CD4-positive, alpha-beta T cell treated with Interleukin-6 for 4 hours (primary cell): ENCODE results near the gene DOC2A.

ENCODE experiments used
- DNase-seq: peaks from one replicate; pipeline ENCODE4 v3.0.0-alpha.2; 2020; ENCODE audit warnings: mixed read lengths

DOC2A gene

GRCh38 chr16:29987371-29988085 lies 23.3 kb downstream of the DOC2A start:
- DNase-seq: no peak

GRCh38 chr16:29986931-29987330 lies 23.9 kb downstream of the DOC2A start:
- no peak for DNase-seq

- DNase-seq: no peak
These were observed 24.6 kb downstream of the DOC2A start for GRCh38 chr16:29986231-29986630.

GRCh38 chr16:29985271-29985811 lies 25.5 kb downstream of the DOC2A start:
- no peak for DNase-seq

- DNase-seq: no peak
These were observed 26.1 kb downstream of the DOC2A start for GRCh38 chr16:29984764-29985147.

GRCh38 chr16:29984137-29984763 lies 26.6 kb downstream of the DOC2A start:
- no peak for DNase-seq

- no peak for DNase-seq
These were observed 27.2 kb downstream of the DOC2A start for GRCh38 chr16:29983420-29984136.

- DNase-seq: no peak
These were observed 28.0 kb downstream of the DOC2A start for GRCh38 chr16:29982560-29983419.

GRCh38 chr16:29978564-29979270 lies 32.1 kb downstream of the DOC2A start:
- no peak for DNase-seq

GRCh38 chr16:29978081-29978480 lies 32.7 kb downstream of the DOC2A start:
- no peak for DNase-seq

GRCh38 chr16:29977063-29977825 lies 33.6 kb downstream of the DOC2A start:
- DNase-seq: no peak

GRCh38 chr16:29975811-29976511 lies 34.9 kb downstream of the DOC2A start:
- DNase-seq: no peak

- DNase-seq: no peak
These were observed 35.7 kb downstream of the DOC2A start for GRCh38 chr16:29975134-29975538.

GRCh38 chr16:29974291-29975133 lies 36.3 kb downstream of the DOC2A start:
- peak; percentile 18 for DNase-seq

GRCh38 chr16:29973384-29974246 lies 37.2 kb downstream of the DOC2A start, which contains the start of gene TAOK2:
Gene TAOK2 (plus strand): TSS chr16:29973868. CDS start chr16:29977773, 3,905 bp downstream.
- peak; percentile 98 for DNase-seq

GRCh38 chr16:29972992-29973383 lies 37.8 kb downstream of the DOC2A start:
- no peak for DNase-seq

- DNase-seq: no peak
These were observed 38.3 kb downstream of the DOC2A start for GRCh38 chr16:29972500-29972899.

- no peak for DNase-seq
These were observed 39.5 kb downstream of the DOC2A start for GRCh38 chr16:29971304-29971703.
